Astrocyte (in vitro differentiated cells and primary cell): ENCODE results near the gene IKZF2. TPM values are rescaled to one million over a fixed set of nuclear protein-coding genes. Genes with fewer than 3 reads are reported as not detected.

Experiments used
- DNase-seq: peaks from one replicate; pipeline ENCODE4 v3.0.0-alpha.2; 2010; ENCODE audit warnings: low read depth
- FAIRE-seq: peaks from 2 replicates; lab custom pipeline; 2011; peaks lifted over from hg19 to GRCh38; lab: Jason Lieb, UNC
- H2AFZ ChIP-seq: 2 replicates; pipeline ENCODE4 v1.6.0; 2012; ENCODE audit warnings: low read depth, low read length, inconsistent platforms
- H3K27ac ChIP-seq: 2 replicates; pipeline ENCODE4 v1.5.1; 2011; ENCODE audit warnings: low read depth, low read length, inconsistent platforms
- H3K27me3 ChIP-seq: 2 replicates; pipeline ENCODE4 v1.6.0; 2011; ENCODE audit warnings: low read length, inconsistent platforms; ENCODE audit not compliant: insufficient read depth
- H3K36me3 ChIP-seq: 2 replicates; pipeline ENCODE4 v1.5.1; 2011; ENCODE audit warnings: low read length, inconsistent platforms; ENCODE audit not compliant: insufficient read depth
- H3K4me1 ChIP-seq: 2 replicates; pipeline ENCODE4 v1.5.1; 2011; ENCODE audit warnings: low read length, inconsistent platforms; ENCODE audit not compliant: insufficient read depth
- H3K4me2 ChIP-seq: 2 replicates; pipeline ENCODE4 v1.6.0; 2012; ENCODE audit warnings: low read length, inconsistent platforms
- H3K4me3 ChIP-seq: 2 replicates; pipeline ENCODE4 v1.5.1; 2011; ENCODE audit warnings: low read depth, mild to moderate bottlenecking, low read length, inconsistent platforms; ENCODE audit not compliant: insufficient read depth
- H3K79me2 ChIP-seq: 2 replicates; pipeline ENCODE4 v1.6.0; 2012; ENCODE audit warnings: mild to moderate bottlenecking, low read length, inconsistent platforms; ENCODE audit not compliant: insufficient read depth
- H3K9ac ChIP-seq: 2 replicates; pipeline ENCODE4 v1.6.0; 2012; ENCODE audit warnings: mild to moderate bottlenecking, low read length, inconsistent platforms
- H3K9me3 ChIP-seq: 2 replicates; pipeline ENCODE4 v1.5.1; 2012; ENCODE audit warnings: low read depth, mild to moderate bottlenecking, low read length, inconsistent platforms; ENCODE audit not compliant: insufficient read depth
- H4K20me1 ChIP-seq: 2 replicates; pipeline ENCODE4 v1.6.0; 2012; ENCODE audit warnings: low read length, inconsistent platforms; ENCODE audit not compliant: insufficient read depth
- H3K27ac Mint-ChIP-seq: one replicate; pipeline ENCODE4 v1.8.0; 2021; ENCODE audit warnings: mild to moderate bottlenecking, mixed read lengths; ENCODE audit not compliant: unreplicated experiment
- H3K27me3 Mint-ChIP-seq: one replicate; pipeline ENCODE4 v1.8.0; 2021; ENCODE audit warnings: low read depth, mixed read lengths; ENCODE audit not compliant: unreplicated experiment
- H3K36me3 Mint-ChIP-seq: one replicate; pipeline ENCODE4 v1.8.0; 2021; ENCODE audit warnings: low read depth, mixed read lengths; ENCODE audit not compliant: unreplicated experiment
- H3K4me1 Mint-ChIP-seq: one replicate; pipeline ENCODE4 v1.8.0; 2021; ENCODE audit warnings: low read depth, mixed read lengths; ENCODE audit not compliant: unreplicated experiment
- H3K4me3 Mint-ChIP-seq: one replicate; pipeline ENCODE4 v1.8.0; 2021; ENCODE audit warnings: mild to moderate bottlenecking, moderate library complexity, mixed read lengths; ENCODE audit not compliant: unreplicated experiment
- H3K9me3 Mint-ChIP-seq: one replicate; pipeline ENCODE4 v1.8.0; 2021; ENCODE audit warnings: mild to moderate bottlenecking, mixed read lengths; ENCODE audit not compliant: unreplicated experiment
- EZH2 ChIP-seq: IDR thresholded peaks from 2 replicates; pipeline ENCODE4 v1.6.1; 2012; ENCODE audit warnings: mild to moderate bottlenecking, low read length, inconsistent platforms; ENCODE audit not compliant: insufficient read depth
- total RNA-seq: library from RNA; stranded (reverse); gene quantifications from 2 replicates; pipeline ENCODE4 v1.2.1, GENCODE V29; 2021
- TF ChIP-seq, protein P1 (sequence below): IDR thresholded peaks from 2 replicates; pipeline ENCODE4 v1.5.1; 2011; ENCODE audit warnings: low read depth, mild to moderate bottlenecking, inconsistent platforms, low read length, moderate library complexity; ENCODE audit not compliant: insufficient read depth

Gene IKZF2
- total RNA-seq, 1 donor from 2014 or later, result 15.5 TPM

DNA sequence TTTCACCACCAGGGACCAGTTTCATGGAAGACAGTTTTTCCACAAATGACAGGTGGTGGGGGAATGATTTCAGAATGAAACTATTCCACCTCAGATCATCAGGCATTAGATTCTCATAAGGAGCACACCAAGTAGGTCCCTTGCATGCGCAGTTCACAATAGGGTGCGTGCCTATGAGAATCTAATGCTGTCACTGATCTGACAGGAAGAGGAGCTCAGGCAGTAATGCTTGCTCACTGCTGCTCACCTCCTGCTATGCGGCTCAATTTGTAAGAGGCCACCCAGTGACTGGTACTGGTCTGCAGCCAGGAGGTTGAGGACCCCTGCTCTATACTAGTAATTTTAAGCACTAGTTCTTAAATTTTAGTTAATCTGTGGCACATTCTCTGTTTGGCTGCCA is 107.8 kb downstream of the IKZF2 start:
- TF ChIP-seq EZH2, result no peak
- TF ChIP-seq, protein P1, sequence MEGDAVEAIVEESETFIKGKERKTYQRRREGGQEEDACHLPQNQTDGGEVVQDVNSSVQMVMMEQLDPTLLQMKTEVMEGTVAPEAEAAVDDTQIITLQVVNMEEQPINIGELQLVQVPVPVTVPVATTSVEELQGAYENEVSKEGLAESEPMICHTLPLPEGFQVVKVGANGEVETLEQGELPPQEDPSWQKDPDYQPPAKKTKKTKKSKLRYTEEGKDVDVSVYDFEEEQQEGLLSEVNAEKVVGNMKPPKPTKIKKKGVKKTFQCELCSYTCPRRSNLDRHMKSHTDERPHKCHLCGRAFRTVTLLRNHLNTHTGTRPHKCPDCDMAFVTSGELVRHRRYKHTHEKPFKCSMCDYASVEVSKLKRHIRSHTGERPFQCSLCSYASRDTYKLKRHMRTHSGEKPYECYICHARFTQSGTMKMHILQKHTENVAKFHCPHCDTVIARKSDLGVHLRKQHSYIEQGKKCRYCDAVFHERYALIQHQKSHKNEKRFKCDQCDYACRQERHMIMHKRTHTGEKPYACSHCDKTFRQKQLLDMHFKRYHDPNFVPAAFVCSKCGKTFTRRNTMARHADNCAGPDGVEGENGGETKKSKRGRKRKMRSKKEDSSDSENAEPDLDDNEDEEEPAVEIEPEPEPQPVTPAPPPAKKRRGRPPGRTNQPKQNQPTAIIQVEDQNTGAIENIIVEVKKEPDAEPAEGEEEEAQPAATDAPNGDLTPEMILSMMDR, result no peak
- peaks cover 6% of the 10 kb centered on the region for H3K9me3 Mint-ChIP-seq
- no peak overlapping the region for H3K27ac Mint-ChIP-seq
- H2AFZ ChIP-seq, result no peak overlapping the region
- no peaks in the 10 kb centered on the region for H3K79me2 ChIP-seq
- H3K9me3 ChIP-seq, result no peaks in the 10 kb centered on the region
- no peaks in the 10 kb centered on the region for H4K20me1 ChIP-seq
- no peak overlapping the region for H3K27ac ChIP-seq
- no peak overlapping the region for H3K9ac ChIP-seq
- H3K4me2 ChIP-seq, result no peak overlapping the region
- H3K4me3 ChIP-seq, result no peak overlapping the region
- H3K36me3 ChIP-seq, result no peaks in the 10 kb centered on the region
- no peak overlapping the region for H3K4me3 Mint-ChIP-seq
- H3K36me3 Mint-ChIP-seq, result peaks cover 8% of the 10 kb centered on the region
- no peaks in the 10 kb centered on the region for H3K27me3 ChIP-seq
- no peaks in the 10 kb centered on the region for H3K4me1 ChIP-seq
- no peaks in the 10 kb centered on the region for H3K4me1 Mint-ChIP-seq
- FAIRE-seq (no peak), DNase-seq (no peak)
- H3K27me3 Mint-ChIP-seq, result no peaks in the 10 kb centered on the region

DNA sequence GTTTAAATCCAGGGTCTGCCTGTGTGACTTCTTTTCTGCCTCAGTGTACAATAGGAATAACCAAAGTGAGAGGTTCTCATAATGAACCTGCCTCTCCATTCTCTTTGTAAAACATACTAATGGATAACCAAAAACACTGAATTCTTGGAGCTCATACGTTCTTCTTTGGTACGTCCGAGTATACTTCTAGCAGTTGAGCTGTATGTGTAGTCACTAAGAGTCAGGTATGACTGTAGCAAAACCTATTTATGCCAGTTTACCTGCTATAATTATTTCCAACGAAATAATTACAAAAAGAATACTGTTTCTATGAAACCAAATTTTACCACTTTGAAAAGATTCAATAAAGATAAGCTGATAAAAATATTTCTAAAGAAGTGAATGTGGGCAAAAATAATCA is 109.2 kb downstream of the IKZF2 start:
- Histone ChIP-seq H3K4me1 (no peaks in the 10 kb centered on the region), H3K79me2 (no peaks in the 10 kb centered on the region), H3K36me3 (no peaks in the 10 kb centered on the region), H3K27ac (no peak overlapping the region), H3K4me3 (no peak overlapping the region), H4K20me1 (no peaks in the 10 kb centered on the region), H2AFZ (no peak overlapping the region), H3K27me3 (no peaks in the 10 kb centered on the region), H3K4me2 (no peak overlapping the region), H3K9me3 (no peaks in the 10 kb centered on the region), H3K9ac (no peak overlapping the region)
- Mint-ChIP-seq H3K27ac (no peak overlapping the region), H3K4me1 (peaks cover 4% of the 10 kb centered on the region), H3K27me3 (no peaks in the 10 kb centered on the region), H3K36me3 (peaks cover 8% of the 10 kb centered on the region), H3K4me3 (no peak overlapping the region), H3K9me3 (peaks cover 6% of the 10 kb centered on the region)
- no peak for DNase-seq
- TF ChIP-seq, protein P1, result no peak
- no peak for TF ChIP-seq EZH2
- FAIRE-seq, result no peak

DNA sequence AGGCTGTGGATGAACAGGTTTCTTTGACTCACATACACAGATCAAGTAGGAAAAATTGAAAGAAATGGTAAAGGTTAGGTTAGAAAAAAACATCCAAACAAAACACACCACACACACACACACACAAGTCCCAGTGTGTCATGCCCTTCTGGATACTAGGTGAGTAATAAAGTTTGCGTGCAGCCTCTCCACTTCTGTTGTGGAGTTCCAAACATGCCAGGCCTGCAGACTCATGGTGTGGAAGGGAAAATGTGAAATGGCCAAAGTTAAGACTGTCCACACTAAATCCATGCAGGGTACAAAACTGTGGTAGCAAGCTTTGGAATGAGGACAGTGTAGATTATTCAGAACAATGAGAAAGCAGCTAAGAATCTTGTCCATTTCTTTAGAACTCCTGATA is 114.6 kb downstream of the IKZF2 start:
- Histone ChIP-seq H3K4me2 (no peak overlapping the region), H2AFZ (no peak overlapping the region), H3K9ac (no peak overlapping the region), H3K79me2 (no peaks in the 10 kb centered on the region), H3K36me3 (no peaks in the 10 kb centered on the region), H3K9me3 (no peaks in the 10 kb centered on the region), H3K27ac (no peak overlapping the region), H3K4me3 (no peak overlapping the region), H4K20me1 (no peaks in the 10 kb centered on the region), H3K27me3 (no peaks in the 10 kb centered on the region), H3K4me1 (no peaks in the 10 kb centered on the region)
- H3K27me3 Mint-ChIP-seq, result no peaks in the 10 kb centered on the region
- H3K4me3 Mint-ChIP-seq, result no peak overlapping the region
- peaks cover 11% of the 10 kb centered on the region for H3K4me1 Mint-ChIP-seq
- DNase-seq (peak; percentile 61), FAIRE-seq (no peak)
- TF ChIP-seq EZH2, result no peak
- peaks cover 2% of the 10 kb centered on the region for H3K36me3 Mint-ChIP-seq
- no peaks in the 10 kb centered on the region for H3K9me3 Mint-ChIP-seq
- peak overlapping the region; percentile 54 for H3K27ac Mint-ChIP-seq
